Measurements from ENCODE around the gene NCOA7. TPM values are rescaled to one million over a fixed set of nuclear protein-coding genes. Genes with fewer than 3 reads are reported as not detected.
"Not testable (repeated sequence)": the region's sequence is repeated elsewhere in the genome, so short reads cannot be mapped to it uniquely, and the experiment has no call there.

The NCOA7 gene
- total RNA-seq, 2 donors from 2014 or later, result 11.4 to 15.2 TPM

DNA sequence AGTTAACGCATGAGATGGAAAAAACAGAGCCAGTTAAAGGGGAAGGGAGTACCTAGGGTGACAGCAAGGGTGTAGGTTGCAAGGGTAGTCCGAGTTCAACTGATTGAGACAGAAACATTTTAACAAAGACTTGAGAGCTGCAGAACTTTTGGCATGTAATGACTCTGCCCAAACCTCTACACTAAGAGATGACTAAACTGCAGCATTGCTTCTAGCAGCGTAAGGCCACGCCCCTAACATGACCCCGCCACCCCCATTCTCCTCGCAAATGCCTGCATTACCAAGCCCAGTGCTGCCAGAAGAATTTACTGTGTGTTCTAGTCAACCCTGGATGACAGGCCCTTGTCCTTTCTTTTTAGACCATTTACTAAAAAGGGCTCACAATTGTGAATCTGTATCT, 159.5 kb downstream of the NCOA7 start:
- H3K27ac Mint-ChIP-seq, result no peak overlapping the region
- H3K4me3 Mint-ChIP-seq, result no peak overlapping the region
- H3K9ac ChIP-seq (ENCODE audit: extremely low read depth, low read length, poor library complexity, severe bottlenecking), result no peak overlapping the region
- H3K36me3 ChIP-seq (ENCODE audit: control insufficient read depth, insufficient read depth, low read length), result no peaks in the 10 kb centered on the region
- no peak for TF ChIP-seq CTCF (conservative IDR thresholded peaks at IDR 0.05)
- H3K4me1 ChIP-seq (ENCODE audit: control insufficient read depth, insufficient read depth, low read length), result no peaks in the 10 kb centered on the region
- peaks cover 10% of the 10 kb centered on the region for H3K9me3 ChIP-seq (ENCODE audit: control insufficient read depth, low read length)
- H3K27me3 Mint-ChIP-seq (ENCODE audit: insufficient read depth), result peaks cover 12% of the 10 kb centered on the region
- peak; percentile 72 for DNase-seq
- no peak overlapping the region for H3K27ac ChIP-seq (ENCODE audit: low read depth, low read length)
- peaks cover 10% of the 10 kb centered on the region for H3K27me3 ChIP-seq (ENCODE audit: control insufficient read depth, insufficient read depth, low read length, poor library complexity, severe bottlenecking)
- 63 to 82% methylated on average over 3 to 6 of the region's 6 CpGs for WGBS, 2 experiments (ENCODE audit: insufficient coverage in 1 of 2, insufficient read length in 1 of 2)
- no peak overlapping the region for H3K4me3 ChIP-seq (ENCODE audit: low read length)
- no peaks in the 10 kb centered on the region for H3K36me3 Mint-ChIP-seq (ENCODE audit: low read depth)
- peaks cover 4% of the 10 kb centered on the region for H3K9me3 Mint-ChIP-seq
- peaks cover 9% of the 10 kb centered on the region for H3K4me1 Mint-ChIP-seq

DNA sequence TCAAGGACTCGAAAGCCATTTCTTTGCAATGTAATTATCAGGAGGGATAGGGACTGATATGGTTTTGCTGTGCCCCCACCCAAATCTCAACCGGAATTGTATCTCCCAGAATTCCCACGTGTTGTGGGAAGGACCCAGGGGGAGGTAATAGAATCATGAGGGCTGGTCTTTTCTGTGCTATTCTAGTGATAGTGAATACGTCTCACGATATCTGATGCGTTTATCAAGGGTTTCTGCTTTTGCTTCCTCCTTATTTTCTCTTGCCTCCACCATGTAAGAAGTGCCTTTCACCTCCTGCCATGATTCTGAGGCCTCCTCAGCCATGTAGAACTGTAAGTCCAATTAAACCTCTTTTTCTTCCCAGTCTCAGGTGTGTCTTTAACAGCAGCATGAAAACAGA, 160.0 kb downstream of the NCOA7 start:
- peaks cover 13% of the 10 kb centered on the region for H3K27me3 Mint-ChIP-seq (ENCODE audit: insufficient read depth)
- H3K36me3 ChIP-seq (ENCODE audit: control insufficient read depth, insufficient read depth, low read length); H3K4me3 Mint-ChIP-seq; H3K4me1 ChIP-seq (ENCODE audit: control insufficient read depth, insufficient read depth, low read length); H3K27ac Mint-ChIP-seq; H3K27ac ChIP-seq (ENCODE audit: low read depth, low read length); H3K4me3 ChIP-seq (ENCODE audit: low read length); H3K9me3 Mint-ChIP-seq; DNase-seq; H3K4me1 Mint-ChIP-seq; H3K36me3 Mint-ChIP-seq (ENCODE audit: low read depth); H3K9ac ChIP-seq (ENCODE audit: extremely low read depth, low read length, poor library complexity, severe bottlenecking); H3K9me3 ChIP-seq (ENCODE audit: control insufficient read depth, low read length): not testable (repeated sequence)
- WGBS, 2 experiments (ENCODE audit: insufficient coverage in 1 of 2, insufficient read length in 1 of 2), result 84 to 91% methylated on average over 6 of the region's 6 CpGs
- peaks cover 10% of the 10 kb centered on the region for H3K27me3 ChIP-seq (ENCODE audit: control insufficient read depth, insufficient read depth, low read length, poor library complexity, severe bottlenecking)

DNA sequence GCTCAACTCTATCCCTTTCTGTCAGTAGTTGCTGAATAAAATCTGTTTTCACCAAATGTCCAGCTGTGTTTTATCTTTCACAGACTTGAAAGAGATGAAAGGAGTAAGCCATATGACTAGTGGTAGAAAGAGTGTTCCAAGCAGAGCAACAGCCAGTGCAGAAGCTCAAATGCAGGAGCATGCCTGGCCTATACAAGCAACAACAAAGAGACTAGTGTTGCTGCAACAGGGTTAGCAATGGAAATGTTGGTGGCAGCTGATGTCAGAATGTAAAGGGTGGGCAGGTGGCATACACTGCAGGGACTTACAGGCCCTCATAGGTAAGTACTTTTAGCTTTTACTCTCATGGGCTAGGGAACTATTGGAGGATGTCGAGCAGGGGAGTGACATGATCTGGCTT, 160.6 kb downstream of the NCOA7 start:
- no peak for TF ChIP-seq CTCF (conservative IDR thresholded peaks at IDR 0.05)
- Mint-ChIP-seq H3K4me3 (no peak overlapping the region), H3K27ac (no peak overlapping the region), H3K9me3 (peaks cover 4% of the 10 kb centered on the region), H3K36me3 (ENCODE audit: low read depth) (no peaks in the 10 kb centered on the region), H3K4me1 (peaks cover 3% of the 10 kb centered on the region), H3K27me3 (ENCODE audit: insufficient read depth) (peaks cover 13% of the 10 kb centered on the region)
- Histone ChIP-seq H3K36me3 (ENCODE audit: control insufficient read depth, insufficient read depth, low read length) (no peaks in the 10 kb centered on the region), H3K9me3 (ENCODE audit: control insufficient read depth, low read length) (peaks cover 10% of the 10 kb centered on the region), H3K4me3 (ENCODE audit: low read length) (no peak overlapping the region), H3K9ac (ENCODE audit: extremely low read depth, low read length, poor library complexity, severe bottlenecking) (no peak overlapping the region), H3K4me1 (ENCODE audit: control insufficient read depth, insufficient read depth, low read length) (no peaks in the 10 kb centered on the region), H3K27ac (ENCODE audit: low read depth, low read length) (no peak overlapping the region), H3K27me3 (ENCODE audit: control insufficient read depth, insufficient read depth, low read length, poor library complexity, severe bottlenecking) (peaks cover 10% of the 10 kb centered on the region)
- DNase-seq, result no peak
- WGBS, 2 experiments (ENCODE audit: insufficient coverage in 1 of 2, insufficient read length in 1 of 2), result 95 to 100% methylated on average over 1 of the region's 1 CpG
